NOMO-1 treated with dmso at 0.1 percent for 144 hours (cell line): ENCODE data around the gene RASGRP1.

Source experiments
- DNase-seq: peaks from one replicate; lab custom pipeline; 2025; ENCODE audit not compliant: unreplicated experiment; lab: John Stamatoyannopoulos, UW

RASGRP1 gene

DNA sequence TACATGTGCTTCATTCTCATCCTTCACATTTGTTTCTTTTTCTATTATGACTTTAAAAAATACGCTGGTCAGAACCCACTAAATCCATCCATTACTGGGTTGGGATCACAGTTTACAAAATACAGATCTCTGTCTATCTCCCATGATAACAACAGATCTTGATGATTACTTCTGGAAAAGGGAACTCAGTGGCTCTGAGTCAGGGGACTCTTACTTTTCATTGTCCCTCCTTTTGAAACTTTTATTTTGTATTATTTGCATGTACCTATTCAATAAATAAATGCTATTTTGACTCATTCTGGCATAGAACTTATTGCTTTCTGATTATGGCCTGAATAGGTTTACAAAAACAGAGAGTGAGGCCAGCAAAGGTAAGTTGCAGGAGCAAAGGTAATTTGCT, 11.6 kb upstream of the RASGRP1 start:
- DNase-seq = no peak

DNA sequence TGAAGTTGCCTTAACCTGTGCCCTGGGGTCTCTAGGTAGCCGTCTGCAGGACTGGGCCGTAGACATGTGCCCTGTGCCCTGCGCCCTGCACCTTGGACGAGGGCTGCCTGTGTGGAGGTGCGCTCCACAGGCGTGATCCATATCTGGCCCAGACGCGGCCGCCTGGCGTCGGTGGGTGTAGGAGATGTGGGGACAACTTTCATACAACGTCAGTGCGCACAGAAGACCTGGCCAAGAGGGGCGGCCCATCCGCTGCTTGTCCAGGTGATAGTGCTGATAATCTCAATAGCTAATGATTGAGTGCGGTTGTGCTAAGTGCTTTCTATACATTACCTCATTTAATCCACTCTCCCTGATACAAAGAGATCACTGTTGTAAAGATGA, 665 bp upstream of the RASGRP1 start:
- DNase-seq = no peak

DNA sequence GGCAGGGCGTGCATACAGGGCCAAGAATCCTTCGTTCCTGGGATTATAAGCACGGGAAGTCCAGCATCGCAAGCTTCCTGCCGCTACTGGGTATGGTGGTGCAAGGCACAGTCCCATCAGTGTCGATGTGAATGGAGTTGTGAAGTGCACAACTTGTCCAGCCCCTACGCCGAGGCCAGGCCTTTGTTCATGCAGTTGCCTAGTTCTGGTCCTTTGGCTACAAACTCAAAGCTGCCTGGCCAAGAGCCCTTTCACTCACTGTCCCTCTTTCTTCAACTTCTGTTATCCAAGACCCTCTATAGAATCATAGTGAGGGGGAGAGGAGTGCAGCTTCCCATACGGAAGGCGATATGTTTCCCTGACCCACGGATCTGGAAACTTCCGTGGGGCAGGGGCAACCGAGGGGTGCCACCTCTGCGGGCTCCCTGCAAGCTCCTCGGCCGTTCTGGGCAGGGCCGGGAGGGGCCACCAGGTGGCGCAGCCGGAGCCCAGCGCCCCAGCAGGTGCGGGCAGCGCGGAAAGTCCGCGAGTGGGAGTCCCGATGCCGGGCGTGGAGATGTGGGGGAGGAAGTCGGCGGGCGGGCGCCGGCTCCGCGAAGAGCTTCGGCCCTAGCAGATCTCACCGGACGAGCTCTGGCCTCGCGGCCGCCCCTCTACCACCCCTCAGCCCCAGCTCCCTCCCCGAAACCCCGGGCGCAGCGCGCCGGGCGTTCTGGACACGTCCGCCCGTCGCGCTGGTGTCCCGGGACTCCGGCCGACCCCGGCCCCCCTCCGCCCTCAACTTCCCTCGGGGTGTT, 693 bp downstream of the RASGRP1 start:
- DNase-seq = peak; percentile 14

DNA sequence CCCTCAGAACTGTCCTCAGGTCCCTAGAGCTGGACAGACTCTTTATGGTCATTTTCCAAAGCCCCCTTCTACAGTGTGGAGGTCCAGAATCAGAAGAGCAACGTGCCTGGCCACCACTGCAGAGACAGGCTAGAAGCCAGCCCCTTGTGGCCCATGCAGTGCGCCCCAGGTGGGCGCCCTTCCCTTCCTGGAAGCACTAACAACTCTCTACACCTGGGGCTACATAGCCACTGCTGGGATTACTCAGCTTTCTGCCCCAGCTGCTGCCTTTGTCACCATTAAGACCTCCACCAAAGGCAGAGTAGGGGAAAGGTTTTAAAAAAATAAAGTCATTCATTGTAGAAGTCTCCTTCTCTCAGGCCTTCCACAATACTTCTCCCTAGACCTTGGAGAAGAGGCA, 2.3 kb downstream of the RASGRP1 start:
- no peak for DNase-seq

DNA sequence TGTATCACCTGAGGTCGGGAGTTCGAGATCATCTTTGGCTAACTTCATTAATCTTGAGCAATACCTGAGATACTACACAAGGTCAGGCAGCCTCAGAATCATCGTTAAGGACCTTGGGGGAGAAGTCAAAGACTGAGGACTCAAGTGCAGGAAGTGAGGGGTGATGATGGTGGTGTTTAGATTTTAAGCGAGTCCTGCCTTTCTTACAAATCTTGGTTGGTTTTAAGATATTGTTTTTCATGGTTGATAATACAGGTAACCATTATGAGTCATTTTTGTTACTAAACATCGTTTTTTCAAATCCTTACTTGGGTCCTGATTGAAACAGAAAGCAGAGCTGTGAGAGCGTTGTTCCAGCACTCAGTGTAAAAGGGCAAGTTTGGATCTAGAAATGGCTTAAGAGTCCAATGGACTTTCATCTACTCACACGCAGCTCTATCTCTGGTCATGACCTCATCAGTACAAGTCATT, 4.1 kb downstream of the RASGRP1 start:
- no peak for DNase-seq

DNA sequence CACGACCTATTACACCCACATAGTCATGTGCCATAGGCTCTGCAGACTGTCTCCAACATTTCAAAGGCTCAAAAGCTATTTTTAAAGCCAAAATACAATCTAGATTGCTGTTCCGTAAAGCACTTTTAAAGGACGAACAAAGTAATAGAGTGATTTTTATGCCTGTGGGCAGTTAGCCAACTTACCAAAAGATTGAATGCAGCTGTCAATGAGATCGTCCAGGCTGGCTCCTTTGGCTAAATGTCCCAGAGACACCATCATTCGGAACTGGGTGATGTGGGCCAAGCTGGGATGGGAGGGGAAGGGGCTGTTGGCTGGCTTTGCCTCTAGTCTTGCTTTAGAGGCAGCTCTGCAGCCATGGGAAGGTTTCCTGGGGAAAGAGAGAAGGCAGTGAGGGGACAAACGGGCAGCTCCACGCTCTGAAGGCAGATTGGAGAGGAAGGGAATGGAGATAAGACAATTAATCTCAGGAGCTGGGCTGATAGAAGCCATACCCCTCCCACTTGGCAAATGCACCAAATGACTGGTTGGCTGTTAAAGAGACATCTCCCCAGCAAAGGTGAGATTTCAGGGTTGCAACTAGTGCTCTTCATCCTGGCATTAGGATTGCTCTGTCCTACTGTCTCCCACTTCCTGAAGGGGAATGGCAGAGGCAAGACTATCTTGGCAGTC, 4.8 kb downstream of the RASGRP1 start:
- DNase-seq = no peak

DNA sequence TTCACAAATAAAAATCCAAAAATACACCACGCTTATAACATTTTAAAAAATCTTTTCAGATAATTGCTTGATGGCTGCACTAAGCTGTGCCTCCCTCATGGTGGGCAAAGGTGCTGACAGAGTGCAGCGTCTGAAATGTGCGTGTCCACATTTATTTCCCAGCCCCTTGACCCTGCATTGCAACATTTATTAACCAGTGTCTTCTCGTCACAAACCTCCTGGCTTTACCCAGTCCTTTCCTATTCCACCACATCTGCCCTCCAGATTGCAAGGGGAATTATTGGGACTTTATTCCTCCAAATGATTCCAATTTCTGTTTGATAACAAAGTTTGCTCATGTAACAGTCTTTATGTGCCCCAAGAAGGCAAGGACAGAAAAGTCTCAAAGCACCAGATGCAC, 5.5 kb downstream of the RASGRP1 start:
- DNase-seq = no peak

DNA sequence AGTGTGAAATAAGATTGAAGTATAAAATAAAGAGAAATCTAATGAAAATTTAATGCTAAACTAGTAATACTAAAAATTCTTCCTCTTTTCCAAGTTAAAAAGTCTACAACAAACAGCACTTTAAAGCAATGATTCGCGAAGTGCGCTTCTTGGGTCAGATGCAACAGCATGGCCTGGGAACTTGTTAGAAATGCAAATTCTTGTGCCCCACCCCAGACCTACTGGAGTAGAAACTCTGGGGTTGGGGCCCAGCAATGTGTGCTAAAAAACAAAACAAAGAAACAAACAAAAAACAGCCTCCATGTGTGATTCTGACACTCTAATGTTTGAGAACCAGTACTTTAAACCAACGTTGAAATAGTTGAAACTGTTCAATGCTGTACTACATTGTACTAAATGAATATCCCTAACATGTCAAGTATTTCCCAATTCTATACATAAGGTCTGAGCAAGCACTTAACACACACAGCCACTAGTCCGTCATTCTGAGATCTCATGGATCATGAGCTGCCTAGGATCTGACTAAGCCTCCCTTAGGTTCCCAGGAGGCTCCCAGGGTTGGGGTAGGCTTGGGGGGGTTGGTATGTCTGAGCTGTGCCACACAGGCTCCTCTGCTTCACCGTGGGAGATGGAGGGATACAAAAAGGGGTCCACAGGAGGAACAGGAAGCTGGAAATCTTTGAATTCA, 6.1 kb downstream of the RASGRP1 start:
- no peak for DNase-seq

DNA sequence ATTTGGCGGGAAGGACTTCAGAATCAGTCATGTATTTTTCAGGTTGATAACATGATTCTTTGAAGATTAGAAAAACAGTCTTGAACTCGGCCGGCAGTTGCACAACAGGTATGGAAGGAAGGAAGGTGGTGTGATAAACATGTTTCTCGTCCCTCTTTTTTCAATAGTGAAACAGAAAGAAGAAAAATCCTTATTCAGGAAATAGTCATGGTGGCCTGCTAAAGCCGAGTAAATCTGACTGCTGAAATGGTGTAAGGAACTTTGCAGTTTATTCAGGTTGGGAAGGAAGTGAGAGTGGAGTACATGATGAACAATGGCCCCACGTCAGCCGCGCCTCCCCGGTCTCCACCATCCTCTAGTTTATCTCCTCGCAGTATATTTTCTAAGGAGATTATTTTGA, 6.7 kb downstream of the RASGRP1 start:
- no peak for DNase-seq

DNA sequence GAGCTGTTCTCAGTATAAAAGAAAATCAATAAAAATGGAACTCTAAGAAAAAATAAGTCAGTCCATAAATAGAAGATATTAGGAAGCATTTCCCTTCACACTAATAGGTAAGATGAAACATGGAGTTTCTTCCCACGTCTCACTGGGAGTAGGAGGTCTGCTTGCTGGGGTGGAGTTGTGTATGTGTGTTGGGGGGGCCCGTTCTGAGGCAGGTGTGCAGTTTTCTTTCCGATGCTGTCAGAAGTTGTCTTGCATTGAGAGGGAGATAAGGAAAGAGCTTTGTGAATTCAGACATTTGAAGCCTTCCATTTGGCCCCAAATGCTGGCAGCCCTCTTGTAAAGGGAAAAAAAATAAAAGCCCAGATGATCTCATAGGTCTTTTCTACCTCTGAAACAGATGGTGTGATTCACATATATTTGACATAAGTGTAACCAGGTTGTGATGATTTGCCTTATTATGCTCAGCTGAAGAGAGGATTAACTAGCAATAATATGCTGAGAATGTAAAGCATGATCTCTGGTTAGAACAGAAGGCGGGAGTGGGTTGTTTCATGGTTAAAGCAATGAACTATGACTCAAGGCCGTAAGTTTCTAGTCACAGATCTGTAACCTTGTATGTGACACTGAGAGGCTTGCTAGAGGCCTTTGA, 8.8 kb downstream of the RASGRP1 start:
- no peak for DNase-seq

DNA sequence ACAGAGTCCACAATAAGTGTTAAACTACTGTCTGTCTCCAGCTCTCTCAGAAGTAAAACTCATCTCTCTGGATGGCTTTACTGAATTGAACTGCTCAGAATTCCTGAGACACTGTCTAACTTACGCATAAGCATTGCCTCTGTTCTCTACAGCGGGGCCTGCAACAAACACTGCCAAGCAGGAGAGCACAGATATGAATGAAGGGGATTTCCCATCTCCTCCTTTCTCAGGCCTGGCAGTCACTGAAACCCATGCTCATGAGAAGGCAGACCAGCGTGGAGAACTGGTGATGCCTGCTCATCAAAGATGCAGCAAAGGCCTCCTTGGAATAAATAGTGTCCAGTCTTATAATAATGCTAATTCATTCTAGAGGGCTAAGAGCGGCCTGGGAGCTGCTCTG, 10.3 kb downstream of the RASGRP1 start:
- DNase-seq = no peak

DNA sequence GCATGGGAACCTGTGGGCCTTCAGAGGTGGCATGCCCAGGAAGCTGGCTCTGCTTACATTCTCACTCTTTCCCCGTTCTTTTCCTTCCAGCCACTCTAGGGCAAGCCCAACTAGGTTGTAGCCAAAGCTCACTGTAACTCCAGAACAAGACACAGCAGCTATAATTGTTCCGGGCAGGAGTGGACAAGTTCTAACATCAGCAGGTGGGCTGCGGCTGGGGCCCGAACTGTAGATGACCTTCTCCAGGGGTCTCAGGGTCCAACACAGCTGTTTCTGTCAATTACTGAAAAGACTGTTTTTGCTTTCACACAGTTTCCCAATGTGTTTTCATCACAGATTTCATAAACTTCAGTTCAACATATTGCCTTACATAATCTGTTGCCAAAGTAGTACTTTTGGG, 11.5 kb downstream of the RASGRP1 start:
- no peak for DNase-seq

DNA sequence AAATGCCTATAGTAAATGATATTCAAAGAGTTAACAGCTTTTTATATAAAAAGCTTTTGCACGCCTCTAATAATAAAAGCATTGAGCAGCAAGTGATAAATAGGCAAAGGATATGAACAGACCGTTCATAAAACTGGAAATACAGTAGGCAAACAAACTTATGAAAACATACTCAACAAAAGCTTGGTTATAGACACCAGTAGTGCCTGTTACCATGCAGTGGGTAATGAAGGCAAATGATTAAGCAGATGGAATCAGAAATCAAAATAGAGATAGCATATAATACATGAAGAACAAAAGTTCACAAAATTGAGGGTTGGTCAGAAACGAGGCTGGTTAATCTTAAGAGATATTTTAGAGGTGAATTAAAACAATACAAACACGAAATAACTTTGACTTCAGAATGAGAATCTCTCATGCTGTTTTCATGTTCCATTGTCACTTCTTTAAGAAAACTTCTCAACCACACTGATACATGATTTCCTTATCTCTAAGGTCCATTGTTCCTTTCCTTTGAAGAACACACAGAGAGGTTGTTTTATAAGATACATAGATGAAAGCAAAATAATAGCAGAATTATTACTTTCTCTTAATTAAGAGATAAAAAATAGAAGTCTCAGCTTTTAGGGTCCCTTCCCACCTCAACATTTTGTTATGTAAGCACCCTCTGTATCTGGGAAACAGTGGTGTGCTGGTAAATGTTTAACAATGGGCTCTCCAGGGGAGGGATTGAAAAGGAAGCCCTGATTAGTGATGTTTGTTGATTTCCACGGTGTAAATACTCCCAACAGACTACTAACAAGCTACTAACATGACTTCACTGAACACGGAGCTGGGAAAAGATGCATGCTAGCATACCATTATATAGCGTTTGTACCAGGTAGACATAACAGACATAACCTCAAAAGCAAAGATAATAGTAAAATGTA, 12.6 kb downstream of the RASGRP1 start:
- no peak for DNase-seq

DNA sequence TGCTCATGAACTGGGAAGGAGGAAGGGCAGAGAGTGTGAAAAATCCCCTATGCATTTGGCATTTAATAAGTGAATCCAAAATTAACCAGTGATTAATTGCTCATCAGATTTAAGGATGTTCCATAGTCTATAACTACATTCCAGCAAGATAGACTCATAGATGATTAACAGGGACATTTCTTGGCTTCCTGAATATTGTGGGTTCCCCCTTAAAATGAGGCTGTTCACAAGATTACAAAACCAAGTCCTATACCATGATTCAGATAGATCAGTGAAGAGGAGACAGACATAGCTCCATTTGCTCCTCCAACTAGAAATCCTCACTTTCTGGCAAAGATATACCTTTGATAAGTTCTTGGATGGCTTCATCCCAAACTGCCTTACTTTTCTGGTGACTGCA, 15.4 kb downstream of the RASGRP1 start:
- no peak for DNase-seq

DNA sequence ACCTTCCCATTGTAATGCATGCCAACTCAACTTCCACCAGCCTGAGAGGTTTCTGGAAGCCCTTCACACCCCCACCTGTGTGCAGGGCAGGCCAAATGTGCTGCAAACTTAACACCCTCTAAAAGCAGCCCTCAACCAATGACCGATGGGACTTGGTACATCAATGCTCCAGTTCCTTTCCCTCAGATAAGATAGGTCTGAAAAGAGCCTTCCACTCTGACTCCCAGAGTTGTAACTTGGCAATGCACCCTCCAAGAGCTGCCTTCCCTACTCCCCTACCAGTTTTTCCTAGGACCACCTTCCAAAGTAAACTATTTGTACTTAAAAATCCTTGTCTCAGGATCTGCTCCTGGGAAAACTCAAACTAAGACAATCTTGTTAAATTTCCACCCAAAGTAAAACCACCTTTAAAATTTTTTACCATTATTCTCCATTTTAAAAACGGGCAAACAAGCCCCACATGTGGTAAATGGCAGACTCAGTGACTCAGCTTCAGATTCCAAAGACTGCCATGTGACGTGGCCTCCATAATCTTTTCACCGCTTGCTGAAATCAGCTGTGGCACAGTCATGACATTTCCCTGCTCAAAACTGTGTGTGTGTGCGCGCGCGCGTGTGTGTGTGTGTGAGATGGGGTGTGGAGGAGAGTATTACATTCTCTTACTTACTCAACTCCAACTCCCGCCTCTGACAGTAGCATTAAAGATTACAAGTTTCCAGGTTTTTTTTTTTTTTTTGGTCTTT, 17.2 kb downstream of the RASGRP1 start:
- no peak for DNase-seq

DNA sequence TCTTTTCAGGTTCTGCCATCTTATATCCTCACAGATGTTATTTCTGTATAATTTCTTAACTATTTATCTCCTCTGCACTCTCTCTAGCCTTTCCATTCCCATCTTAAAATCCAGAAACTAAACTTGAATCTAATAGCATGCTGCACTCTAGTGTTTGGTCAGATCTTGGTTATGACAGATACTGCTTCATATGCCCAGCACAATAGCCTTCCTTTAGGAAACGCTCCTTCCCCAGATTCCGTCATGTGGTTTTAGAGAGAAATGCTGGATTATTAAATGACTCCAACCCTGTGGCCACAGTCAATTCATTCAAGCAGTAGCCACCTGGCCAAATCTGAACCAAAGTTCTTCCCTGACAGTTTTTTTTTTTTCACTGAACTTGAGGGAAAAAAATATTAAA, 19.4 kb downstream of the RASGRP1 start:
- DNase-seq = no peak

DNA sequence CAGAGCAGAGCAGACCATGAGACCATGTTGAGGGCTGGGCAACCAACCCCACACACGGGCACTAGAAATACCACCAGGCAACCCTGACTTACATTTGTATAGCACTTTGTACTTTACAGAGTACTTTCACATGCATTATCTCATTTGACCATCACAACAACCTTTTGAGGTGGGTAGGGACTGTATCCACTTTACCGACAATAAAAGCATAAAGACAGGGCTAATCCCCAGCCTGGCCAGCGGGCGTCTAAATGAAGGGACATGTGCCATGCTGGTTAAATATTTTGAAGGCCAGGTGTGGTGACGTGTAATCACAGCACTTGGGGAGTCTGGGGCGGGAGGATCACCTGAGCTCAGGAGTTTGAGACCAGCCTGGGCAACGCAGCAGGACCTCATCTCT, 23.6 kb downstream of the RASGRP1 start:
- no peak for DNase-seq

DNA sequence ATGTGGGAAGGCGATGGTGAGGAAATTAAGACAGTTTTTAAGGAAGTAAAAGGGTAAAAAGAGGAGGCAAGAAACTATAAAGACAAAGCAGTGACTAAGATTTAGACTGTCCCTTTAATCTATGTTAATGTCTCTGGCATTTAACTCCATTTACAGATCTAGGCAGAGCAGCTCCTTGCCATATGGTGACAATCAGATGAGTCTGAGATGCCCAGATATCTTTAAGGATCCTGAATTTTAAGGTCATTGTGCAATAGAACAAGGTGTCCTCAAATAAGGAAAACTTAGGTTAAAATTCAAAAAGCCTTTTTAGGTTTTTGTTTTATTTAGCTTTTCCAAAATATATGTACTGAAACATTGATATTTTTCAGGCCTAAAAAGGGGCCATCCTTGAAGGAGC, 24.1 kb downstream of the RASGRP1 start:
- no peak for DNase-seq

DNA sequence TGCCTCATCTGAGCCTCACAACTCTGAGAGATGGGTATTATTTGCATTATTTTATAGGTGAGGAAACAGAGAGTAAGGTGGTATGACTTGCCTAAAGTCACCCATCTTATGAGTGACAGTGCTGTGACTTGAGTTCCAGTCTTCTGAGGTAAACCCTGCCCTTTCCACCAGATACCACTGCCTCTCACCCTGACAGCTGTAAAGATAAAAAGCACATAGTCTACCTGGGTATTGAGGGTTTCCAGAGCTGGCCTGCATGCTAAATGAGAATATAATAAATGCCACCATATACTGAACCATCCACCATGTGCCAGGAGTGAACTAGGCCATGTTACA, 25.6 kb downstream of the RASGRP1 start:
- DNase-seq = no peak
